DOHH2 (cell line): ENCODE data around the gene CLASP1.

Experiments used
- CTCF ChIP-seq: fragments of 200-600 bp; sonication (generic); IDR thresholded peaks from one replicate; pipeline ENCODE4 v1.5.1; 2014; ENCODE audit warnings: antibody characterized with exemption, mild to moderate bottlenecking, low read depth, low read length; ENCODE audit not compliant: poor library complexity, severe bottlenecking
- EZH2phosphoT487 ChIP-seq: fragments of 200-600 bp; sonication (generic); IDR thresholded peaks from 2 replicates; pipeline ENCODE4 v1.6.1; 2017; ENCODE audit warnings: borderline replicate concordance, mild to moderate bottlenecking, antibody characterized with exemption, low read length, moderate library complexity, mixed read lengths

GRCh38 chr2:121650315-121650930 is 1.2 kb upstream of the CLASP1 start:
- no peak for TF ChIP-seq CTCF
- TF ChIP-seq EZH2phosphoT487, result no peak
